NB4 (cell line): Measurements from ENCODE around the gene SERTAD4.

Experiments
- DNase-seq: peaks from one replicate; pipeline ENCODE4 v3.0.0; 2010; ENCODE audit warnings: low read depth
- H3K4me3 ChIP-seq: one replicate; pipeline ENCODE4 v1.5.1; 2011; ENCODE audit warnings: mild to moderate bottlenecking, low read depth, low read length, moderate library complexity
- MYC ChIP-seq: IDR thresholded peaks from 2 replicates; pipeline ENCODE4 v1.6.1; 2011; ENCODE audit warnings: low read depth, low read length
- POLR2A ChIP-seq: IDR thresholded peaks from 2 replicates; pipeline ENCODE4 v1.6.1; 2011; ENCODE audit warnings: mild to moderate bottlenecking; ENCODE audit not compliant: insufficient read length; ENCODE audit errors: extremely low read depth
- TF ChIP-seq, protein P1 (sequence below): IDR thresholded peaks from 2 replicates; pipeline ENCODE4 v1.6.1; 2011; ENCODE audit warnings: low read depth, low read length
- TF ChIP-seq, protein P2 (sequence below): IDR thresholded peaks from one replicate; pipeline ENCODE4 v1.5.1; 2012; ENCODE audit warnings: low read depth, low read length

The SERTAD4 gene

DNA sequence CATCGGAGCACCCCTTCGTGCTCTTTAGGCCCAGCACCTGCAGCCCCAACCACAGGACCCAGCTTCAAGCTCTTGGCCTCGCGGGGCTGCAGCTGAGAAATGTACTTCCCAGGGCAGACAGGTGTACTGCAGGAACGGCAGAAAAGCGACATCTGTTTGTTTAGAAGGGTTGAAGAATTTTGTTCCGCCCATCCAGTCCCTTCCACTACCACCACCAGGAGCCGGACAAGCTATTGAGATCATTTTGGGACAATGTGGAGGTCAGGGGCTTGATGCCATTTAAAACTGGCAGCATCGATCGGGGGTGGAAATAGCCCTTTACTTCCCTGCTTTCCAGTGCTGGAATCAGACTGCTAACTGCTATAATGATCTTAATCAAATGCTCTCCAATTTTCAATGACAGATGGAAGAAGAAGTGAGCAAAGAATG, 1.7 kb downstream of the SERTAD4 start:
- no peak overlapping the region for H3K4me3 ChIP-seq
- no peak for DNase-seq
- TF ChIP-seq POLR2A (no peak), MYC (no peak)
- TF ChIP-seq, protein P1, sequence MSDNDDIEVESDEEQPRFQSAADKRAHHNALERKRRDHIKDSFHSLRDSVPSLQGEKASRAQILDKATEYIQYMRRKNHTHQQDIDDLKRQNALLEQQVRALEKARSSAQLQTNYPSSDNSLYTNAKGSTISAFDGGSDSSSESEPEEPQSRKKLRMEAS: no peak
- TF ChIP-seq, protein P2, sequence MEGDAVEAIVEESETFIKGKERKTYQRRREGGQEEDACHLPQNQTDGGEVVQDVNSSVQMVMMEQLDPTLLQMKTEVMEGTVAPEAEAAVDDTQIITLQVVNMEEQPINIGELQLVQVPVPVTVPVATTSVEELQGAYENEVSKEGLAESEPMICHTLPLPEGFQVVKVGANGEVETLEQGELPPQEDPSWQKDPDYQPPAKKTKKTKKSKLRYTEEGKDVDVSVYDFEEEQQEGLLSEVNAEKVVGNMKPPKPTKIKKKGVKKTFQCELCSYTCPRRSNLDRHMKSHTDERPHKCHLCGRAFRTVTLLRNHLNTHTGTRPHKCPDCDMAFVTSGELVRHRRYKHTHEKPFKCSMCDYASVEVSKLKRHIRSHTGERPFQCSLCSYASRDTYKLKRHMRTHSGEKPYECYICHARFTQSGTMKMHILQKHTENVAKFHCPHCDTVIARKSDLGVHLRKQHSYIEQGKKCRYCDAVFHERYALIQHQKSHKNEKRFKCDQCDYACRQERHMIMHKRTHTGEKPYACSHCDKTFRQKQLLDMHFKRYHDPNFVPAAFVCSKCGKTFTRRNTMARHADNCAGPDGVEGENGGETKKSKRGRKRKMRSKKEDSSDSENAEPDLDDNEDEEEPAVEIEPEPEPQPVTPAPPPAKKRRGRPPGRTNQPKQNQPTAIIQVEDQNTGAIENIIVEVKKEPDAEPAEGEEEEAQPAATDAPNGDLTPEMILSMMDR: no peak

DNA sequence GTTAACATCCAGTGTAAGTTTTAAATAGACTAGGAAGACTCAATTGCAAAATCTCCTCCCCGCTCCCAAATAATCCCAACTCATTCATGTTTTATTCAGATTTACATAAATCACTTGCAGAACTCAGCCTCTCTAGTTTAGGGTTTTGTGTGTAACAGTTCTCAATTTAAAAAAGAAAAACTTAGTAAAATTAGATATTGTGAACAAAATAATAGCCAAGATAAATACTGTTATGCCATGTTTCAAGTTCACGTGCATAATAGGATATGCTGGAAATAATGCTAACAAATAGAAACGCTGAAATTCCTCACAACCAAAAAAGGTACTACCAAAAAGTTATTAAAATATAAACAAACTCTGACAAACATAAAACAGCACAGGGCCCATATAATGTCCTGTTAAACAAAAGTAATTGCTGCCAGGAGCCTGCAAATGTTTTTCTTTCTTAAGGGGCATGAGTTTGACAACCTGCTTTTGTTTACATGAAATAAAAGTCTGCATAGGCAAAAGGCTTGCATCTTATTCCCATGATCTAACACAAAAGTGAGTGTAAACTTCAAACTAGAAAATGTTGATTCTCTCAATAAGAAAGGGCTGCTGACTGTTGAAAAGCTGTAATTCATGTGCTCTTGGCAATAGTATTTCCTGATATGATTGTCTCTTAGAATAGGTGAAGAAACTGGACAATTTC, 2.9 kb downstream of the SERTAD4 start:
- TF ChIP-seq MYC: no peak
- TF ChIP-seq, protein P2: no peak
- TF ChIP-seq POLR2A: no peak
- TF ChIP-seq, protein P1: no peak
- no peak for DNase-seq
- no peak overlapping the region for H3K4me3 ChIP-seq

DNA sequence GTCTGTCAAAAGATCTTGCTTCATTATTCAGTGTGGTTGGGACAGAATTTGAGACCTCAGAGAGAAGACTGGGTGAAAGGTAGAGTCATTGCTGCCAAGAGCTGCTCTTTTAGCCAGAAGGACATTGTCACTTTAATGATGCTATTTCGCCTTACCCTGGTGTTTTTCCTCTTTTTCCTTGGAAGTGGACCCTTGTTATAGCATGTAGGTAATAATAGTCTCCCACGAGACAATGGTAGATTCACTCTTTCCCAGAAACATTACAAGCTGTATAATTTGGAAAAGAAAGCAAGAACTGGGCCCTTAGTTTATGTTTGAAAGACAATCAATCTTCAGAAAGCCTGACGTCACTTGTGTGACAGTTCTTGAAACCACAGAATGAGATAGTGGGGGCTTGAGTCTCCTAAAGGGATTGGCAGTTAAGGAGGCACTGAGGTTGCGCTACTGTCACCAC, 3.8 kb downstream of the SERTAD4 start:
- no peak overlapping the region for H3K4me3 ChIP-seq
- TF ChIP-seq, protein P2: no peak
- no peak for TF ChIP-seq POLR2A
- no peak for DNase-seq

DNA sequence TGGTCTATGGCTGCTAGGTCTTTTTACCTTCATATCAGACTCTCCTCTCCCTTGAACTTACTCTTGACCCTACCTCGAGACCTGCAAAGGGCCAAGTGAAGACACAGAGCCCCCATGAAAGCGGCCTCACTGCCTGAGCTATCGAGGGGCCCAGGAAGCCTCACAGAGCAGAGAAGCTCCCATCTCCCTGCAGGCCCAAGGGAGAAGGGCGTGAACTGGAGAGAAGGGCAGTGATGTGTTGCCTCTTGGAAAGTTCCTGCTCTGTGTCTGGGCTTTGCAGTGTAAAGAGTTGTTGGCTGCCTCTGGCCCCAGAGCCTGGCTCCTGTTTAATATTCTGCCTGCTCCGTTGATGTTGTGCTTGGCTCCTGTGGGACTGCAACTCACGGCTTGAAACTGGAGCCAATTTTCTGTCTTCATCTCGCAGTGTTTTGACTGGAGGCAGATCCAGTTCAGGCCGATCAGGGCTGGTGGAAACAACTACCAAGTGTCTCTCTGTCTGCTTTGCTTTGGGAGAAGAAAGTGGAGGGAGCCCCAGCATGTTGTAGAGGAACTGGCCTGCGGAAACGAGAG, 4.3 kb downstream of the SERTAD4 start:
- no peak overlapping the region for H3K4me3 ChIP-seq
- DNase-seq: no peak
- TF ChIP-seq, protein P2: no peak
- TF ChIP-seq POLR2A (no peak), MYC (no peak)
- TF ChIP-seq, protein P1: no peak

DNA sequence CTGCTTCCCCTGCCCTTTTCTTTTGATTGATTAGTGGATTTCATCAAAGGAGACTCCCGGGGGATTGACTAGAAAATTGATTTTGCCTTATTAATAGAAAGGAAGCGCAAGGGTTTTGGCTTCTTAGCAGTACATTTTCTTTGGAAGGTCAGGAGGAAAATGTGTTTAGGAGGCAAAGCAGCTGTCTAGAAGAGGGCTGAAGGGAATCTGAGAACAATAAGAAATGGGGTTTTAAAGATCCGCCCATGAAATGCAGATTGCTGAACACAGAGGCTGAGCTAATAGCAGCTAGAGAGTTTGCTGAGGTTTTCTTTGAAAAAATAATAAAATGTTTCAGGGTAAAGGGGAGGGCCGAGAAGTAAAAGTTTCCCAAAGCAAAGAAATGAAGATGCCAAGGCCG, 4.9 kb downstream of the SERTAD4 start:
- TF ChIP-seq, protein P1: no peak
- TF ChIP-seq POLR2A (no peak), MYC (no peak)
- TF ChIP-seq, protein P2: no peak
- no peak overlapping the region for H3K4me3 ChIP-seq
- DNase-seq: no peak
